Suprapubic skin (tissue), 3 donors: ENCODE measurements around the gene IFI35.

Source experiments
- POLR2A ChIP-seq, 2 donors: fragments of 450-650 bp; IDR thresholded peaks; one replicate each; pipeline ENCODE4 v1.6.1; 2017; ENCODE audit warnings: antibody characterized with exemption in 2 of 2, mild to moderate bottlenecking in 2 of 2, moderate library complexity in 2 of 2
- TF ChIP-seq, protein P1 (sequence below), 2 donors: fragments of 200-600 bp in 1 of 2; fragments of 450-650 bp in 1 of 2; sonication (generic) in 1 of 2; IDR thresholded peaks; one replicate each; pipeline ENCODE4 v1.5.1; 2016 to 2019; ENCODE audit warnings: antibody characterized with exemption in 2 of 2, mild to moderate bottlenecking in 1 of 2, moderate library complexity in 1 of 2

DNA sequence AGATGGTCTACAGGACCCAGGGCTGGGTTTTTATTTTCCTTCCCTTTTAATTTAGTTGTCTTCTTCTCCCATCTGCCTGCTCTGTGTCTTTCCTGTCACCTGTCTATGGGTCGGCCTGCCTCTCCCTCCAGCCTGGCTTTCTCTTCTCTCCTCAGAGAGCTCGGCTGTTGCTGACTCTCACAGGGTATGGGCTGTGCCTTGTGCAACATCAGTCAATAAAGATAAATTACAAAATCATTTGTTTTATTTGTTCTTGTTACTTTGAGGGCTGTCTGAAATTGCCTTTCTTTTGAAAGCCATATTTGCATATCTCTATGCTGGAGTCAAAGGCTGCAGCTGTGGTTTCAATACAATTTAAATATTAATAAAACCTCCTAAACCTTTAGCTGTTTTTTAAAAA, 34.1 kb downstream of the IFI35 start:
- TF ChIP-seq, protein P1, sequence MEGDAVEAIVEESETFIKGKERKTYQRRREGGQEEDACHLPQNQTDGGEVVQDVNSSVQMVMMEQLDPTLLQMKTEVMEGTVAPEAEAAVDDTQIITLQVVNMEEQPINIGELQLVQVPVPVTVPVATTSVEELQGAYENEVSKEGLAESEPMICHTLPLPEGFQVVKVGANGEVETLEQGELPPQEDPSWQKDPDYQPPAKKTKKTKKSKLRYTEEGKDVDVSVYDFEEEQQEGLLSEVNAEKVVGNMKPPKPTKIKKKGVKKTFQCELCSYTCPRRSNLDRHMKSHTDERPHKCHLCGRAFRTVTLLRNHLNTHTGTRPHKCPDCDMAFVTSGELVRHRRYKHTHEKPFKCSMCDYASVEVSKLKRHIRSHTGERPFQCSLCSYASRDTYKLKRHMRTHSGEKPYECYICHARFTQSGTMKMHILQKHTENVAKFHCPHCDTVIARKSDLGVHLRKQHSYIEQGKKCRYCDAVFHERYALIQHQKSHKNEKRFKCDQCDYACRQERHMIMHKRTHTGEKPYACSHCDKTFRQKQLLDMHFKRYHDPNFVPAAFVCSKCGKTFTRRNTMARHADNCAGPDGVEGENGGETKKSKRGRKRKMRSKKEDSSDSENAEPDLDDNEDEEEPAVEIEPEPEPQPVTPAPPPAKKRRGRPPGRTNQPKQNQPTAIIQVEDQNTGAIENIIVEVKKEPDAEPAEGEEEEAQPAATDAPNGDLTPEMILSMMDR (IDR thresholded peaks at IDR 0.05): no peak
- TF ChIP-seq POLR2A (IDR thresholded peaks at IDR 0.05): no peak
